Subcutaneous adipose tissue (tissue), 4 donors: ENCODE data around the gene NRXN3. TPM values are rescaled to one million over a fixed set of nuclear protein-coding genes. Genes with fewer than 3 reads are reported as not detected.

Source experiments
- CTCF ChIP-seq: fragments of 450-650 bp; IDR thresholded peaks from one replicate; pipeline ENCODE4 v1.5.1; 2016; ENCODE audit warnings: low read depth, mild to moderate bottlenecking, control low read depth, antibody characterized with exemption, moderate library complexity
- total RNA-seq, 4 donors: library from RNA; depleted of rRNA; stranded (reverse); fragments of >200 nt; gene quantifications; one replicate each; pipeline ENCODE4 v1.1.0, GENCODE V29; 2016

Gene NRXN3
- total RNA-seq, 4 donors from 2014 or later, result 0.57 to 2.4 (median 1.1) TPM; not detected in 1

- TF ChIP-seq CTCF, result no peak
These were observed 812.4 kb downstream of the NRXN3 start for GRCh38 chr14:78982551-78982950.

GRCh38 chr14:78983126-78983525, 813.0 kb downstream of the NRXN3 start:
- TF ChIP-seq CTCF, result no peak

- no peak for TF ChIP-seq CTCF
These were observed 815.7 kb downstream of the NRXN3 start for GRCh38 chr14:78985668-78986381.

- no peak for TF ChIP-seq CTCF
These were observed 816.8 kb downstream of the NRXN3 start for GRCh38 chr14:78986989-78987388.

GRCh38 chr14:78989221-78989620, 819.0 kb downstream of the NRXN3 start:
- no peak for TF ChIP-seq CTCF

GRCh38 chr14:78992867-78993266, 822.7 kb downstream of the NRXN3 start:
- no peak for TF ChIP-seq CTCF

- TF ChIP-seq CTCF, result no peak
These were observed 827.6 kb downstream of the NRXN3 start for GRCh38 chr14:78997811-78998210.
